Lower lobe of right lung (tissue), 2 donors: ENCODE data around the gene NCKAP5. TPM values are rescaled to one million over a fixed set of nuclear protein-coding genes. Genes with fewer than 3 reads are reported as not detected.
A peak's percentile ranks its signal among the peaks of the same experiment; 100 is the strongest.

Experiments
- ATAC-seq, 2 donors: fragments of 200-7000 bp; cut with Tn5 transposase; one replicate each; pipeline ENCODE4 v1.9.1; 2020 to 2022; ENCODE audit warnings: mild to moderate bottlenecking in 2 of 2, moderate library complexity in 2 of 2
- DNase-seq: peaks from one replicate; pipeline ENCODE4 v3.0.0-alpha.2; 2020
- H3K27ac ChIP-seq: fragments of 200-600 bp; one replicate; pipeline ENCODE4 v1.8.0; 2022
- H3K27me3 ChIP-seq: fragments of 200-600 bp; one replicate; pipeline ENCODE4 v1.8.0; 2022; ENCODE audit warnings: low read depth
- H3K36me3 ChIP-seq: fragments of 200-600 bp; one replicate; pipeline ENCODE4 v1.8.0; 2022; ENCODE audit warnings: mild to moderate bottlenecking
- H3K4me1 ChIP-seq: fragments of 200-600 bp; one replicate; pipeline ENCODE4 v1.8.0; 2022
- H3K4me3 ChIP-seq: fragments of 200-600 bp; one replicate; pipeline ENCODE4 v1.8.0; 2022; ENCODE audit warnings: mild to moderate bottlenecking
- H3K9me3 ChIP-seq: fragments of 200-600 bp; one replicate; pipeline ENCODE4 v1.8.0; 2022
- CTCF ChIP-seq: fragments of 200-600 bp; IDR thresholded peaks from one replicate; pipeline ENCODE4 v1.8.0; 2022; ENCODE audit warnings: antibody characterized with exemption, mild to moderate bottlenecking
- intact Hi-C: fragments of 100-400 bp; cut with DNase I; formaldehyde crosslinking; loops from one replicate; pipeline ENCODE4 v1.11.0; 2022
- total RNA-seq: library from RNA; stranded (reverse); fragmentation: NEBNext Ultra II Directional; extraction: Animal tissue kit (Norgen Biotek cat#: 25700); gene quantifications from one replicate; pipeline ENCODE4 v1.2.1, GENCODE V29; 2021
- donor health status: DM: no; HTN: yes; CAD: no; lungs with severe emphysema.

NCKAP5 gene
- total RNA-seq, 1 donor from 2014 or later, result 34.6 TPM

GRCh38 chr2:133171393-133172004 lies 396.8 kb downstream of the NCKAP5 start:
- intact Hi-C loops, result no loop called here
- no peak overlapping the region for H3K27ac ChIP-seq
- no peaks in the 10 kb centered on the region for H3K36me3 ChIP-seq
- DNase-seq, result no peak
- no peak overlapping the region for H3K4me3 ChIP-seq
- H3K4me1 ChIP-seq, result no peaks in the 10 kb centered on the region
- ATAC-seq, result peak; percentile 44 to 53
- TF ChIP-seq CTCF, result peak; percentile 55
- H3K9me3 ChIP-seq, result no peaks in the 10 kb centered on the region
- H3K27me3 ChIP-seq, result no peaks in the 10 kb centered on the region

GRCh38 chr2:133169274-133169912 lies 398.9 kb downstream of the NCKAP5 start:
- Histone ChIP-seq H3K4me3 (no peak overlapping the region), H3K27ac (no peak overlapping the region), H3K4me1 (no peaks in the 10 kb centered on the region), H3K9me3 (no peaks in the 10 kb centered on the region), H3K36me3 (no peaks in the 10 kb centered on the region), H3K27me3 (no peaks in the 10 kb centered on the region)
- intact Hi-C loops, result no loop called here
- no peak for TF ChIP-seq CTCF
- DNase-seq (no peak), ATAC-seq (no peak)

- ATAC-seq (peak in 1 of 2 donors; percentile 43), DNase-seq (no peak)
- no peaks in the 10 kb centered on the region for H3K9me3 ChIP-seq
- intact Hi-C loops, result no loop called here
- no peaks in the 10 kb centered on the region for H3K27me3 ChIP-seq
- H3K4me1 ChIP-seq, result no peaks in the 10 kb centered on the region
- no peak for TF ChIP-seq CTCF
- H3K36me3 ChIP-seq, result no peaks in the 10 kb centered on the region
- no peak overlapping the region for H3K27ac ChIP-seq
- no peak overlapping the region for H3K4me3 ChIP-seq
Observed at GRCh38 chr2:133167990-133168389, 400.3 kb downstream of the NCKAP5 start.

- intact Hi-C loops, result no loop called here
- ATAC-seq, result no peak
- H3K9me3 ChIP-seq, result no peaks in the 10 kb centered on the region
- H3K27ac ChIP-seq, result no peak overlapping the region
- no peaks in the 10 kb centered on the region for H3K36me3 ChIP-seq
- no peaks in the 10 kb centered on the region for H3K27me3 ChIP-seq
- TF ChIP-seq CTCF, result no peak
- no peaks in the 10 kb centered on the region for H3K4me1 ChIP-seq
- no peak for DNase-seq
- H3K4me3 ChIP-seq, result no peak overlapping the region
Observed at GRCh38 chr2:133167223-133167622, 401.0 kb downstream of the NCKAP5 start.

- H3K27ac ChIP-seq, result no peak overlapping the region
- no peak for ATAC-seq
- H3K27me3 ChIP-seq, result no peaks in the 10 kb centered on the region
- no peak overlapping the region for H3K4me3 ChIP-seq
- no peaks in the 10 kb centered on the region for H3K9me3 ChIP-seq
- TF ChIP-seq CTCF, result no peak
- intact Hi-C loops, result no loop called here
- DNase-seq, result no peak
- H3K4me1 ChIP-seq, result no peaks in the 10 kb centered on the region
- H3K36me3 ChIP-seq, result no peaks in the 10 kb centered on the region
Observed at GRCh38 chr2:133166031-133166430, 402.2 kb downstream of the NCKAP5 start.
